Mucosa of stomach (tissue), 1 donor: Measurements from ENCODE around the gene SLC2A13.
"Not testable (repeated sequence)": the region's sequence is repeated elsewhere in the genome, so short reads cannot be mapped to it uniquely, and the experiment has no call there.

Experiments used
- H3K27me3 ChIP-seq: one replicate; pipeline ENCODE4 v1.7.0; 2013; ENCODE audit warnings: mild to moderate bottlenecking, low read length; ENCODE audit not compliant: control insufficient read depth, insufficient read depth
- H3K36me3 ChIP-seq: one replicate; pipeline ENCODE4 v1.7.0; 2013; ENCODE audit warnings: low read length; ENCODE audit not compliant: control insufficient read depth, insufficient read depth
- H3K4me1 ChIP-seq: one replicate; pipeline ENCODE4 v1.7.0; 2013; ENCODE audit warnings: mild to moderate bottlenecking, low read length; ENCODE audit not compliant: control insufficient read depth, insufficient read depth
- H3K4me3 ChIP-seq: one replicate; pipeline ENCODE4 v1.7.0; 2013; ENCODE audit warnings: low read length
- H3K9ac ChIP-seq: one replicate; pipeline ENCODE4 v1.7.0; 2013; ENCODE audit warnings: mild to moderate bottlenecking, low read length, moderate library complexity
- H3K9me3 ChIP-seq: one replicate; pipeline ENCODE4 v1.7.0; 2013; ENCODE audit warnings: mild to moderate bottlenecking, low read length, moderate library complexity; ENCODE audit not compliant: control insufficient read depth
- donor health status: Pancreatic carcinoma.

The SLC2A13 gene

DNA sequence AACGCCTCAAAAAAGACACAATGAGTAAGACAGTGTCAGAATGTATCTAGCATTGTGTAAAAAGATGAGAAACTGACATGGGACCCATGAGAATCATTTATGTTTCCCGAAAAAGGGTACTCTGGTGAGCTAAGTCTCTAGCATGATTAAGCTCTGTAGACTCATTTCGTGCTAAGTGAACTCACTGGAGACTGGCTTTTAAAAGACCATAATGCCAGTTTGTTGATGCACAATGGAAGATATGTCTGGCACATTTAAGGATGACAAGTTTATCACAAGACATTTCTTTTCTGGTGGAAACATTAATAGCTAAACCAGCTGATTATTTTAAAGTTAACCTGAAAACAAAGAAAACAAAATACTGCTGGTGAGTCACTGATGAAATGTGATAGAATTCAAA lies 233.5 kb downstream of the SLC2A13 start:
- no peaks in the 10 kb centered on the region for H3K36me3 ChIP-seq
- no peaks in the 10 kb centered on the region for H3K27me3 ChIP-seq
- no peak overlapping the region for H3K9ac ChIP-seq
- H3K4me1 ChIP-seq: no peaks in the 10 kb centered on the region
- H3K9me3 ChIP-seq: no peaks in the 10 kb centered on the region
- no peak overlapping the region for H3K4me3 ChIP-seq

- Histone ChIP-seq H3K36me3 (no peaks in the 10 kb centered on the region), H3K9me3 (no peaks in the 10 kb centered on the region), H3K27me3 (no peaks in the 10 kb centered on the region), H3K9ac (no peak overlapping the region), H3K4me3 (no peak overlapping the region), H3K4me1 (no peaks in the 10 kb centered on the region)
These were observed 237.6 kb downstream of the SLC2A13 start for GRCh38 chr12:39868328-39868725.

DNA sequence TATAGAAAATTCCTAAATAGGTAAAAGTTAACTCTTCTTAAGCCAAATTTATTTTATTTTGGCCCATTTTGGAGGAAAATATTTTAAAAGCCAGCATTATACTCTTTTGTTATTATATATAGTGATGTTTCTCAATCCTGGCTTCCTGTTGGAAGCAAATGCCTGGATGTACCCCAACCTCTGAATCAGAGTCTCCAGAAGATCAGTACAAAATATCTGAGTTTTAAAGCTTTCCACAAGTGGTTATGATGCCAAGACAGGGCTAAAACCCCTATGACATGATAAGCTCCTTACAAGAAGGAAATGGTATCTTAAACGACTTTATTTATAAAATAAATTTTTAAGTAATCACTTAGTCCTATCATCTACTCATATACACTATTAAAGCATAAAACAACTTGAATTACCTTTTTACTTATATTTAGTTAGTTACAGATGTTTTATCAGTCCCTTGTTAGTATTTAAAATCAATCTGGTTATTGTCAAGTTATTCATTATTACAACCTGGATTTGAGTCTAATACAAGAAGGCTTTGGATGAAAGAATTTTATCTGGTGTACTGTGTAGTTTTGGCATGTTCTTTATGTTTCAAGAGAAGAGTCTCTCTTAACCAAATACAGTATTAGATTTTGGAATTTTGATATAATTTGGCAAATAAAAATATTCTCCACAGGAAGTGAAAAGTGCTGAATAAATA lies 238.1 kb downstream of the SLC2A13 start:
- H3K4me3 ChIP-seq: no peak overlapping the region
- H3K9ac ChIP-seq: no peak overlapping the region
- H3K4me1 ChIP-seq: no peaks in the 10 kb centered on the region

GRCh38 chr12:39866135-39866534 lies 239.7 kb downstream of the SLC2A13 start:
- Histone ChIP-seq H3K36me3 (no peaks in the 10 kb centered on the region), H3K4me3 (no peak overlapping the region), H3K9me3 (no peaks in the 10 kb centered on the region), H3K9ac (no peak overlapping the region), H3K4me1 (no peaks in the 10 kb centered on the region), H3K27me3 (no peaks in the 10 kb centered on the region)

More for the DNA sequence above, 238.1 kb downstream of the SLC2A13 start:
- Histone ChIP-seq H3K36me3 (no peaks in the 10 kb centered on the region), H3K9me3 (no peaks in the 10 kb centered on the region), H3K27me3 (no peaks in the 10 kb centered on the region)

DNA sequence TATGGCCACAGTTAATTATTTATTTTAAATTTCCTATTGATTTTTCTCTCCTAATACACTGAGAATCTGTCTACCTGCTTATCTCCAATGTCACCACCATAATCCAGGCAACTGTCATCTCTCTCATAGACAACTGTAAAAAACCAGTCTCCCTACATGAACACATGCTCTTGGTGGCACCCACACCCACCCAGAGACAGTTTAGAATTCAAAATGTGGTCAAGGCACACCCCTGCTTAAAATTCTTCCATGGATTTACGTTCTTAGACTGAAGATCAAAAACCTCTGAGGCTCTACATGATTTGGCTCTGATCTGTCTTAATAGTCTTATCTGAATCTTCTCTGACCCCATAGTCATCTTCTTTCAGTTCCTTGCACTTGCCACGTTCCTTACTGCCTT lies 245.2 kb downstream of the SLC2A13 start:
- no peak overlapping the region for H3K4me3 ChIP-seq
- H3K4me1 ChIP-seq: no peaks in the 10 kb centered on the region
- no peaks in the 10 kb centered on the region for H3K9me3 ChIP-seq
- H3K9ac ChIP-seq: no peak overlapping the region
- H3K27me3 ChIP-seq: no peaks in the 10 kb centered on the region
- H3K36me3 ChIP-seq: no peaks in the 10 kb centered on the region

- H3K27me3 ChIP-seq: no peaks in the 10 kb centered on the region
- no peaks in the 10 kb centered on the region for H3K36me3 ChIP-seq
- no peak overlapping the region for H3K4me3 ChIP-seq
- H3K4me1 ChIP-seq: no peaks in the 10 kb centered on the region
- no peaks in the 10 kb centered on the region for H3K9me3 ChIP-seq
- H3K9ac ChIP-seq: no peak overlapping the region
These were observed 252.9 kb downstream of the SLC2A13 start for GRCh38 chr12:39853003-39853402.

- Histone ChIP-seq H3K36me3 (no peaks in the 10 kb centered on the region), H3K9ac (no peak overlapping the region), H3K4me3 (no peak overlapping the region), H3K4me1 (no peaks in the 10 kb centered on the region), H3K27me3 (no peaks in the 10 kb centered on the region), H3K9me3 (no peaks in the 10 kb centered on the region)
These were observed 253.5 kb downstream of the SLC2A13 start for GRCh38 chr12:39852346-39852745.

GRCh38 chr12:39848218-39848617 lies 257.7 kb downstream of the SLC2A13 start:
- not testable (repeated sequence) for H3K4me1 ChIP-seq, H3K4me3 ChIP-seq, H3K9me3 ChIP-seq, H3K36me3 ChIP-seq, H3K27me3 ChIP-seq, H3K9ac ChIP-seq

DNA sequence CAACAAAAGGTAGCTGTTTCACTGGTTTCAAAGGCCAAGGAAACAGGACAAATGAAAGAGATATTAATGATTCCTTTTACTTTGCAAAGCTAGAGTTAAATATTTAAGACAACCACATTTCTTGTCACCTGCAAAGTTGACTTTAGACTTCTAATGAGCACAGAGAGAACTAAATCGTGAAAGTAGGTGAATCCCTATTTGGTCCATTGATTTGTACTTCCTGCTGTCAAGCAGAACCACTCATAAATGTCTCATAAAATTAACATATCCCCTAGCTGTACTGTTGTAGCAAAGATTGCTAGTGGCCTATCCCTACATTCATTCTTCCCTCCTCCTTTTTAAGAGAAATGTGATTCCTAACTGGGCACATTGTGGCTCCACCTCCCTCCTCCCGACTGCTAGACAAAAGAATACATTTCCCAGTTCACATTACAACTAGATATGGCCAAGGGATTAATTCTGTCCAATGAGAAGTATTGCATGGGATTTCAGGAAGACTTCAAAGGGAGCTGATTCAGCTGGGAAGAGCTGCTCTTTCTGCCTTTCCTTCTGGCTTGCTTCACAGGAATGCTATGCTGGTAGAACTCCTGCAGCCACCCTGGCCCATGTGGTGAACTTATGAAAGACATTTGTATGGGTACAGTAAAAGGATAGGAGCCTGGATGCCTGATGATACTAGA lies 258.8 kb downstream of the SLC2A13 start:
- Histone ChIP-seq H3K9ac (no peak overlapping the region), H3K36me3 (no peaks in the 10 kb centered on the region), H3K4me3 (no peak overlapping the region), H3K27me3 (no peaks in the 10 kb centered on the region), H3K9me3 (no peaks in the 10 kb centered on the region), H3K4me1 (no peaks in the 10 kb centered on the region)

- Histone ChIP-seq H3K27me3 (no peaks in the 10 kb centered on the region), H3K9ac (no peak overlapping the region), H3K36me3 (no peaks in the 10 kb centered on the region), H3K4me3 (no peak overlapping the region), H3K9me3 (no peaks in the 10 kb centered on the region), H3K4me1 (no peaks in the 10 kb centered on the region)
These were observed 259.6 kb downstream of the SLC2A13 start for GRCh38 chr12:39846304-39846703.

DNA sequence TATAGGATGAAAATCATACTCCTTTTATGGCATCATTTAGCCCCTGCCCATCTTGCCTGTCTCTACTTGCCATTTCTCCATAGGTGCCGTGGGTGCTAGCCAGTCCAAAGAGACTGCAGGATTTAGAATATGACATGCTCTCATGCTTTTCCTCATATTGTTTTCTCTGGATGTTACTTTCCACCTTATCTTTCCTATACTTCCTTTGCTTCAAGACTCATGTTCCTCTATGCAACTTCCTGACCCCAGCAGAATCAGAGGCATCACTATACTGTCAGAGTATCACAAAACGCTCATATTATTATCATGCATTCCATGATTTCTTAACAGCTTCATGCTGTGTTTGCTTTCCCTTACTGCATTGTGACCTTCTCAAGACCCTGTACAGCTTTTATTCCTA lies 265.5 kb downstream of the SLC2A13 start:
- Histone ChIP-seq H3K27me3 (no peaks in the 10 kb centered on the region), H3K4me3 (no peak overlapping the region), H3K36me3 (no peaks in the 10 kb centered on the region), H3K4me1 (no peaks in the 10 kb centered on the region), H3K9ac (no peak overlapping the region), H3K9me3 (no peaks in the 10 kb centered on the region)

GRCh38 chr12:39839072-39839471 lies 266.8 kb downstream of the SLC2A13 start:
- H3K9me3 ChIP-seq: no peaks in the 10 kb centered on the region
- no peaks in the 10 kb centered on the region for H3K4me1 ChIP-seq
- H3K9ac ChIP-seq: no peak overlapping the region
- no peak overlapping the region for H3K4me3 ChIP-seq
- H3K36me3 ChIP-seq: no peaks in the 10 kb centered on the region
- no peaks in the 10 kb centered on the region for H3K27me3 ChIP-seq
